ENCODE results near the gene EN1. TPM values are rescaled to one million over a fixed set of nuclear protein-coding genes. Genes with fewer than 3 reads are reported as not detected.

The EN1 gene
- polyA plus RNA-seq, 4 donors, result not detected

DNA sequence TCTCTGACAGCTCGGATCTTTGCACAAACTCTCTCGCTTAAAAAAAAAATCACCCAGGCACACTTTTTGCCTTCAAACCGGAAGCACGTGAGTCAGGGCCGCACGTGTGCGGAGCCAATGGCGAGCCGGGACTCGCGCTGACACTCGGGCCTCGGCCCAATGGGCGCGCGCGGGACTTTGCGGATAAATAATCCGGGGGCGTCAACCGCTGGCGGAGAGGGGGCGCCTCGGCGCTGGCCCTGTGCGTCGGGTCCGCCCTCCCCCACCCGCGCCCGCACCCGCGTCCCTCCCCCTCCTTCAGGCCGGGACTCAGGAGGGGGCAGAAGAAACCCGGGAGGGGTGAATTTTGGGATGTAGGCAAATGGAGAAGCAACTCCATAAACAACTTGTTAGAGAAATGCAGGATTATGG is 319 bp upstream of the EN1 start:
- DNase-seq (no peak), FAIRE-seq (no peak)
- no peaks in the 10 kb centered on the region for H3K36me3 ChIP-seq (ENCODE audit: control insufficient read depth in 3 of 3, insufficient read depth in 2 of 3, low read depth in 1 of 3, low read length in 3 of 3)
- WGBS, 3 donors, result 1 to 5% (median 2%) methylated on average over 33 to 35 of the region's 35 CpGs
- H3K9me3 ChIP-seq (ENCODE audit: control insufficient read depth in 2 of 2, insufficient read depth in 1 of 2, low read depth in 1 of 2, low read length in 1 of 2), result no peaks in the 10 kb centered on the region
- no peak overlapping the region for H3K27ac ChIP-seq (ENCODE audit: low read depth in 1 of 3, low read length in 2 of 3)
- H3K4me3 ChIP-seq (ENCODE audit: low read depth in 1 of 3, low read length in 3 of 3), result no peak overlapping the region
- H3K27me3 ChIP-seq (ENCODE audit: control insufficient read depth in 3 of 3, insufficient read depth in 3 of 3, low read length in 3 of 3), result peaks cover 22 to 95% (median 74%) of the 10 kb centered on the region in 3 donors
- H3K4me1 ChIP-seq (ENCODE audit: control insufficient read depth in 3 of 3, insufficient read depth in 2 of 3, low read depth in 1 of 3, low read length in 2 of 3), result peaks cover 0 to 4% (median 3%) of the 10 kb centered on the region in 3 donors

GRCh38 chr2:118846442-118846952 is 951 bp downstream of the EN1 start:
- WGBS, 3 donors, result 2 to 6% (median 4%) methylated on average over 30 to 63 of the region's 63 CpGs
- H3K4me1 ChIP-seq (ENCODE audit: control insufficient read depth in 3 of 3, insufficient read depth in 2 of 3, low read depth in 1 of 3, low read length in 2 of 3), result peaks cover 0 to 7% (median 3%) of the 10 kb centered on the region in 3 donors
- FAIRE-seq, result no peak
- no peak overlapping the region for H3K27ac ChIP-seq (ENCODE audit: low read depth in 1 of 3, low read length in 2 of 3)
- DNase-seq, result no peak
- no peaks in the 10 kb centered on the region for H3K9me3 ChIP-seq (ENCODE audit: control insufficient read depth in 2 of 2, insufficient read depth in 1 of 2, low read depth in 1 of 2, low read length in 1 of 2)
- peak overlapping the region in 1 of 3 donors; percentile 31 for H3K4me3 ChIP-seq (ENCODE audit: low read depth in 1 of 3, low read length in 3 of 3)
- peaks cover 19 to 96% (median 81%) of the 10 kb centered on the region in 3 donors for H3K27me3 ChIP-seq (ENCODE audit: control insufficient read depth in 3 of 3, insufficient read depth in 3 of 3, low read length in 3 of 3)
- H3K36me3 ChIP-seq (ENCODE audit: control insufficient read depth in 3 of 3, insufficient read depth in 2 of 3, low read depth in 1 of 3, low read length in 3 of 3), result no peaks in the 10 kb centered on the region

DNA sequence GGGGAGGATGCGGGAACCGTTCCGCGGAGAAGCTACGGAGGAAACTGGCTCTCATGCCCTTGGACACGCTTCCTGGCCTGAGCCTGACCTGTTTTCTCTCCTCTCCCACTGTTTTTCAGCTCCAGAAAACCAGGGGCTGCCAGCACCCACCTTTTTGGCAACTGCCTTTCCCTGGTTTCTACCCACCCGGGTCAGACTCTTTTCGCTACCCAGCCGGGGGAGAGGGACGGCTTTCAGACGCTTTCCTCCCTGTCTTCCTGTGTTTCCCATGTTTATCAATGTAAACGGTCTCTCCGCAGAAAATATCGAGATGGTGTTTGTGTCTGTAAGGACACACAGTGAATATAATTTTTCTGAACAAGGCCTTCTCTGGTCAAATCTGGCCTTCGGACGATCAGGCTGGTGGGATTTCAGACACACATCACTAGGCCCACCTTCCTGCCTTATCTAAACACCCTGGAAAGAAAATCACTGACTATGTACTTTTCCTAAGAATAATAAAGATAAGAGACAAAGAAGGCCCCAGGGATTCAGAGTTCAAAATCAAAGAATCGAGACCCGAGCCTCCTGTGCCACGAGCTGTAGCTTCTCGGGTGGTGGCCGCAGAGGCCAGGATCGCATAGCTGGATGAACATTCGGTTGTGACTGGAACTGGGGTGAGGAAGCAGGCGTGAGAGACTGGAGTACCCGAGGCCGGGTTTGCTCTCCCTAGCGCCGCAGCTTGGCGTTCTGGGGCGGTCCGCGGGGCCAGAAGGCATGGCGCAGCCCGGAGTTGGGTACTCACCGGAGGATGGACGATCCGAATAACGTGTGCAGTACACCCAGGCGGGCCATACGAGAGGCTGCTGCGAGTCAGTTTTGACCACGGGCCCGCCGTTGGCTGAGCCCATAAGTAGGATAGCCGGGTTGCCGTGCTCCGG is 1.7 kb downstream of the EN1 start:
- DNase-seq (no peak), FAIRE-seq (no peak)
- H3K36me3 ChIP-seq (ENCODE audit: control insufficient read depth in 3 of 3, insufficient read depth in 2 of 3, low read depth in 1 of 3, low read length in 3 of 3), result no peaks in the 10 kb centered on the region
- H3K27ac ChIP-seq (ENCODE audit: low read depth in 1 of 3, low read length in 2 of 3), result no peak overlapping the region
- H3K9me3 ChIP-seq (ENCODE audit: control insufficient read depth in 2 of 2, insufficient read depth in 1 of 2, low read depth in 1 of 2, low read length in 1 of 2), result no peaks in the 10 kb centered on the region
- WGBS, 3 donors, result 5 to 8% (median 7%) methylated on average over 45 to 47 of the region's 47 CpGs
- peaks cover 19 to 96% (median 81%) of the 10 kb centered on the region in 3 donors for H3K27me3 ChIP-seq (ENCODE audit: control insufficient read depth in 3 of 3, insufficient read depth in 3 of 3, low read length in 3 of 3)
- H3K4me3 ChIP-seq (ENCODE audit: low read depth in 1 of 3, low read length in 3 of 3), result no peak overlapping the region
- peaks cover 0 to 7% (median 3%) of the 10 kb centered on the region in 3 donors for H3K4me1 ChIP-seq (ENCODE audit: control insufficient read depth in 3 of 3, insufficient read depth in 2 of 3, low read depth in 1 of 3, low read length in 2 of 3)

- FAIRE-seq (no peak), DNase-seq (no peak)
- Histone ChIP-seq H3K4me3 (ENCODE audit: low read depth in 1 of 3, low read length in 3 of 3) (no peak overlapping the region), H3K4me1 (ENCODE audit: control insufficient read depth in 3 of 3, insufficient read depth in 2 of 3, low read depth in 1 of 3, low read length in 2 of 3) (peaks cover 0 to 7% (median 3%) of the 10 kb centered on the region in 3 donors), H3K27ac (ENCODE audit: low read depth in 1 of 3, low read length in 2 of 3) (no peak overlapping the region), H3K36me3 (ENCODE audit: control insufficient read depth in 3 of 3, insufficient read depth in 2 of 3, low read depth in 1 of 3, low read length in 3 of 3) (no peaks in the 10 kb centered on the region), H3K27me3 (ENCODE audit: control insufficient read depth in 3 of 3, insufficient read depth in 3 of 3, low read length in 3 of 3) (peaks cover 19 to 96% (median 82%) of the 10 kb centered on the region in 3 donors), H3K9me3 (ENCODE audit: control insufficient read depth in 2 of 2, insufficient read depth in 1 of 2, low read depth in 1 of 2, low read length in 1 of 2) (no peaks in the 10 kb centered on the region)
- WGBS, 3 donors, result 4 to 9% (median 6%) methylated on average over 40 to 43 of the region's 43 CpGs
Measured at GRCh38 chr2:118845005-118845521, 2.4 kb downstream of the EN1 start.

GRCh38 chr2:118844261-118845004 is 3.0 kb downstream of the EN1 start:
- H3K27ac ChIP-seq (ENCODE audit: low read depth in 1 of 3, low read length in 2 of 3), result no peak overlapping the region
- H3K27me3 ChIP-seq (ENCODE audit: control insufficient read depth in 3 of 3, insufficient read depth in 3 of 3, low read length in 3 of 3), result peaks cover 19 to 96% (median 80%) of the 10 kb centered on the region in 3 donors
- DNase-seq, result no peak
- H3K36me3 ChIP-seq (ENCODE audit: control insufficient read depth in 3 of 3, insufficient read depth in 2 of 3, low read depth in 1 of 3, low read length in 3 of 3), result no peaks in the 10 kb centered on the region
- no peak overlapping the region for H3K4me3 ChIP-seq (ENCODE audit: low read depth in 1 of 3, low read length in 3 of 3)
- H3K4me1 ChIP-seq (ENCODE audit: control insufficient read depth in 3 of 3, insufficient read depth in 2 of 3, low read depth in 1 of 3, low read length in 2 of 3), result peaks cover 0 to 7% (median 3%) of the 10 kb centered on the region in 3 donors
- 8 to 11% (median 11%) methylated on average over 8 of the region's 8 CpGs for WGBS, 3 donors
- FAIRE-seq, result no peak
- H3K9me3 ChIP-seq (ENCODE audit: control insufficient read depth in 2 of 2, insufficient read depth in 1 of 2, low read depth in 1 of 2, low read length in 1 of 2), result no peaks in the 10 kb centered on the region

GRCh38 chr2:118843483-118844132 is 3.8 kb downstream of the EN1 start:
- peaks cover 19 to 96% (median 78%) of the 10 kb centered on the region in 3 donors for H3K27me3 ChIP-seq (ENCODE audit: control insufficient read depth in 3 of 3, insufficient read depth in 3 of 3, low read length in 3 of 3)
- 9 to 12% (median 12%) methylated on average over 10 of the region's 10 CpGs for WGBS, 3 donors
- no peak overlapping the region for H3K27ac ChIP-seq (ENCODE audit: low read depth in 1 of 3, low read length in 2 of 3)
- H3K9me3 ChIP-seq (ENCODE audit: control insufficient read depth in 2 of 2, insufficient read depth in 1 of 2, low read depth in 1 of 2, low read length in 1 of 2), result no peaks in the 10 kb centered on the region
- peaks cover 0 to 7% (median 3%) of the 10 kb centered on the region in 3 donors for H3K4me1 ChIP-seq (ENCODE audit: control insufficient read depth in 3 of 3, insufficient read depth in 2 of 3, low read depth in 1 of 3, low read length in 2 of 3)
- no peak overlapping the region for H3K4me3 ChIP-seq (ENCODE audit: low read depth in 1 of 3, low read length in 3 of 3)
- DNase-seq, result no peak
- FAIRE-seq, result no peak
- H3K36me3 ChIP-seq (ENCODE audit: control insufficient read depth in 3 of 3, insufficient read depth in 2 of 3, low read depth in 1 of 3, low read length in 3 of 3), result no peaks in the 10 kb centered on the region

GRCh38 chr2:118842661-118843482 is 4.6 kb downstream of the EN1 start:
- Histone ChIP-seq H3K27ac (ENCODE audit: low read depth in 1 of 3, low read length in 2 of 3) (no peak overlapping the region), H3K4me1 (ENCODE audit: control insufficient read depth in 3 of 3, insufficient read depth in 2 of 3, low read depth in 1 of 3, low read length in 2 of 3) (peaks cover 0 to 7% (median 3%) of the 10 kb centered on the region in 3 donors), H3K4me3 (ENCODE audit: low read depth in 1 of 3, low read length in 3 of 3) (no peak overlapping the region), H3K27me3 (ENCODE audit: control insufficient read depth in 3 of 3, insufficient read depth in 3 of 3, low read length in 3 of 3) (peaks cover 19 to 96% (median 78%) of the 10 kb centered on the region in 3 donors), H3K9me3 (ENCODE audit: control insufficient read depth in 2 of 2, insufficient read depth in 1 of 2, low read depth in 1 of 2, low read length in 1 of 2) (no peaks in the 10 kb centered on the region), H3K36me3 (ENCODE audit: control insufficient read depth in 3 of 3, insufficient read depth in 2 of 3, low read depth in 1 of 3, low read length in 3 of 3) (no peaks in the 10 kb centered on the region)
- FAIRE-seq, result no peak
- peak in 1 of 2 donors; percentile 40 for DNase-seq
- WGBS, 3 donors, result 3 to 5% (median 4%) methylated on average over 53 to 60 of the region's 60 CpGs

Measured in small intestine (tissue), 7 donors.